Suprapubic skin (tissue), 4 donors: ENCODE data around the gene B9D2. TPM values are rescaled to one million over a fixed set of nuclear protein-coding genes. Genes with fewer than 3 reads are reported as not detected.

Experiments used
- DNase-seq, 2 donors: peaks; one replicate each; pipeline ENCODE4 v3.0.0-alpha.2; 2019; ENCODE audit warnings: low spot score in 2 of 2
- H3K27ac ChIP-seq: fragments of 200-600 bp; sonication (generic); one replicate; pipeline ENCODE4 v1.5.1; 2019
- H3K27me3 ChIP-seq: fragments of 200-600 bp; sonication (generic); one replicate; pipeline ENCODE4 v1.5.1; 2019
- H3K36me3 ChIP-seq: fragments of 200-600 bp; sonication (generic); one replicate; pipeline ENCODE4 v1.5.1; 2019
- H3K4me1 ChIP-seq: fragments of 200-600 bp; sonication (generic); one replicate; pipeline ENCODE4 v1.5.1; 2019
- H3K4me3 ChIP-seq: fragments of 200-600 bp; sonication (generic); one replicate; pipeline ENCODE4 v1.5.1; 2019; ENCODE audit warnings: mild to moderate bottlenecking
- H3K9me3 ChIP-seq: fragments of 200-600 bp; sonication (generic); one replicate; pipeline ENCODE4 v1.5.1; 2019
- EP300 ChIP-seq: sonication (generic); formaldehyde crosslinking; IDR thresholded peaks from one replicate; pipeline ENCODE4 v1.6.1; 2017; ENCODE audit warnings: antibody characterized with exemption
- POLR2A ChIP-seq, 2 donors: fragments of 450-650 bp; IDR thresholded peaks; one replicate each; pipeline ENCODE4 v1.6.1; 2017; ENCODE audit warnings: antibody characterized with exemption in 2 of 2, mild to moderate bottlenecking in 2 of 2, moderate library complexity in 2 of 2
- POLR2AphosphoS5 ChIP-seq, 3 donors: sonication (generic); formaldehyde crosslinking; IDR thresholded peaks; one replicate each; pipeline ENCODE4 v1.6.1; 2017; ENCODE audit warnings: antibody characterized with exemption in 3 of 3
- WGBS: methylation state at CpG from one replicate; pipeline ENCODE4 v1.1.5; 2018; 5-methylcytosine and 5-hydroxymethylcytosine counted together
- total RNA-seq, 4 donors: library from RNA; depleted of rRNA; stranded (reverse); fragments of >200 nt; gene quantifications; one replicate each; pipeline ENCODE4 v1.1.0, GENCODE V29; 2016
- TF ChIP-seq, protein P1 (sequence below), 2 donors: fragments of 200-600 bp in 1 of 2; fragments of 450-650 bp in 1 of 2; sonication (generic) in 1 of 2; IDR thresholded peaks; one replicate each; pipeline ENCODE4 v1.5.1; 2016 to 2019; ENCODE audit warnings: antibody characterized with exemption in 2 of 2, mild to moderate bottlenecking in 1 of 2, moderate library complexity in 1 of 2

The B9D2 gene
- total RNA-seq, 4 donors from 2014 or later: 2.8 to 9.3 (median 4.8) TPM

GRCh38 chr19:41341669-41342490 is 22.1 kb downstream of the B9D2 start:
- H3K4me3 ChIP-seq: no peak overlapping the region
- H3K27me3 ChIP-seq: no peaks in the 10 kb centered on the region
- H3K36me3 ChIP-seq: peaks cover 60% of the 10 kb centered on the region
- H3K9me3 ChIP-seq: no peaks in the 10 kb centered on the region
- no peak for DNase-seq
- TF ChIP-seq POLR2AphosphoS5 (IDR thresholded peaks at IDR 0.05) (no peak), EP300 (no peak), POLR2A (IDR thresholded peaks at IDR 0.05) (no peak)
- TF ChIP-seq, protein P1, sequence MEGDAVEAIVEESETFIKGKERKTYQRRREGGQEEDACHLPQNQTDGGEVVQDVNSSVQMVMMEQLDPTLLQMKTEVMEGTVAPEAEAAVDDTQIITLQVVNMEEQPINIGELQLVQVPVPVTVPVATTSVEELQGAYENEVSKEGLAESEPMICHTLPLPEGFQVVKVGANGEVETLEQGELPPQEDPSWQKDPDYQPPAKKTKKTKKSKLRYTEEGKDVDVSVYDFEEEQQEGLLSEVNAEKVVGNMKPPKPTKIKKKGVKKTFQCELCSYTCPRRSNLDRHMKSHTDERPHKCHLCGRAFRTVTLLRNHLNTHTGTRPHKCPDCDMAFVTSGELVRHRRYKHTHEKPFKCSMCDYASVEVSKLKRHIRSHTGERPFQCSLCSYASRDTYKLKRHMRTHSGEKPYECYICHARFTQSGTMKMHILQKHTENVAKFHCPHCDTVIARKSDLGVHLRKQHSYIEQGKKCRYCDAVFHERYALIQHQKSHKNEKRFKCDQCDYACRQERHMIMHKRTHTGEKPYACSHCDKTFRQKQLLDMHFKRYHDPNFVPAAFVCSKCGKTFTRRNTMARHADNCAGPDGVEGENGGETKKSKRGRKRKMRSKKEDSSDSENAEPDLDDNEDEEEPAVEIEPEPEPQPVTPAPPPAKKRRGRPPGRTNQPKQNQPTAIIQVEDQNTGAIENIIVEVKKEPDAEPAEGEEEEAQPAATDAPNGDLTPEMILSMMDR (IDR thresholded peaks at IDR 0.05): no peak
- no peak overlapping the region for H3K27ac ChIP-seq
- H3K4me1 ChIP-seq: no peaks in the 10 kb centered on the region
- WGBS: 85% methylated on average over 20 of the region's 20 CpGs

GRCh38 chr19:41339936-41340335 is 24.0 kb downstream of the B9D2 start:
- H3K36me3 ChIP-seq: peaks cover 46% of the 10 kb centered on the region
- WGBS: 94% methylated on average over 5 of the region's 5 CpGs

GRCh38 chr19:41335467-41335866 is 28.5 kb downstream of the B9D2 start:
- H3K4me1 ChIP-seq: peaks cover 2% of the 10 kb centered on the region
- no peak overlapping the region for H3K27ac ChIP-seq
- WGBS: 93% methylated on average over 10 of the region's 10 CpGs
- H3K9me3 ChIP-seq: no peaks in the 10 kb centered on the region
- peaks cover 23% of the 10 kb centered on the region for H3K36me3 ChIP-seq
- no peak for DNase-seq
- H3K4me3 ChIP-seq: no peak overlapping the region
- no peaks in the 10 kb centered on the region for H3K27me3 ChIP-seq
- TF ChIP-seq, protein P1 (IDR thresholded peaks at IDR 0.05): no peak
- TF ChIP-seq POLR2AphosphoS5 (IDR thresholded peaks at IDR 0.05) (no peak), EP300 (no peak), POLR2A (IDR thresholded peaks at IDR 0.05) (no peak)

More at GRCh38 chr19:41339936-41340335, 24.0 kb downstream of the B9D2 start:
- no peaks in the 10 kb centered on the region for H3K27me3 ChIP-seq
- no peak overlapping the region for H3K27ac ChIP-seq
- H3K4me3 ChIP-seq: no peak overlapping the region
- DNase-seq: no peak
- TF ChIP-seq EP300 (no peak), POLR2A (IDR thresholded peaks at IDR 0.05) (no peak), POLR2AphosphoS5 (IDR thresholded peaks at IDR 0.05) (no peak)
- TF ChIP-seq, protein P1 (IDR thresholded peaks at IDR 0.05): no peak
- H3K9me3 ChIP-seq: no peaks in the 10 kb centered on the region
- no peaks in the 10 kb centered on the region for H3K4me1 ChIP-seq

GRCh38 chr19:41334793-41335192 is 29.2 kb downstream of the B9D2 start:
- Histone ChIP-seq H3K27me3 (no peaks in the 10 kb centered on the region), H3K4me3 (no peak overlapping the region), H3K27ac (no peak overlapping the region), H3K4me1 (peaks cover 2% of the 10 kb centered on the region), H3K36me3 (peaks cover 26% of the 10 kb centered on the region), H3K9me3 (no peaks in the 10 kb centered on the region)
- DNase-seq: no peak
- WGBS: 64% methylated on average over 5 of the region's 5 CpGs
- TF ChIP-seq, protein P1 (IDR thresholded peaks at IDR 0.05): no peak
- TF ChIP-seq POLR2A (IDR thresholded peaks at IDR 0.05): no peak
- no peak for TF ChIP-seq POLR2AphosphoS5 (IDR thresholded peaks at IDR 0.05)
- no peak for TF ChIP-seq EP300

DNA sequence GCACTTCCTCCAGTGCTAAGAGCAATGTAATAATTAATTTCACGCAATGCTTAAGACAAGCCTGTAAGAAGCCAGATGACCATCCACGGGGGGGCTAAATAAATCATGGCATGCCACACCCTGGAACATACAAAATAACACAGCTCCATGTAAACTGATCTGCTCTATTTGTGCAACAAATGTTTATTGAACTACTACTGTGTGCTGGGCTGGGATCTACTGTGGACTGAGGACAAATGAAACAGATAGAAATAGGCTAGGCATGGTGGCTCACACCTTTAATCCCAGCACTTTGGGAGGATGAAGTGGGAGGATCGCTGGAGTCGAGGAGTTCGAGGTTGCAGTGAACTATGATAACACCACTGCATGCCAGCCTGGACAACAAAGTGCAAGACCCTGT is 31.5 kb downstream of the B9D2 start:
- DNase-seq: no peak
- TF ChIP-seq EP300 (no peak), POLR2AphosphoS5 (IDR thresholded peaks at IDR 0.05) (no peak), POLR2A (IDR thresholded peaks at IDR 0.05) (no peak)
- TF ChIP-seq, protein P1 (IDR thresholded peaks at IDR 0.05): no peak
- Histone ChIP-seq H3K27ac (no peak overlapping the region), H3K4me3 (no peak overlapping the region), H3K9me3 (no peaks in the 10 kb centered on the region), H3K36me3 (peaks cover 17% of the 10 kb centered on the region), H3K27me3 (no peaks in the 10 kb centered on the region), H3K4me1 (peaks cover 21% of the 10 kb centered on the region)
- WGBS: 86% methylated on average over 5 of the region's 5 CpGs
